ENCODE results near the gene TMEM74B. TPM values are rescaled to one million over a fixed set of nuclear protein-coding genes. Genes with fewer than 3 reads are reported as not detected.

Gene TMEM74B
- total RNA-seq, 1 experiment from 2014 or later: 4.9 TPM

- H3K9me3 ChIP-seq (ENCODE audit: control insufficient read depth, low read depth, low read length): no peaks in the 10 kb centered on the region
- no peaks in the 10 kb centered on the region; a peak in 1 of 4 replicates for H3K4me1 Mint-ChIP-seq
- no peak overlapping the region for H3K56ac ChIP-seq (ENCODE audit: insufficient read length, low read depth, low read length)
- no peaks in the 10 kb centered on the region for H3K79me1 ChIP-seq (ENCODE audit: insufficient read depth, low read depth, low read length, poor library complexity, severe bottlenecking)
- H3K23me2 ChIP-seq (ENCODE audit: insufficient read length, low read depth, low read length, poor library complexity, severe bottlenecking): no peaks in the 10 kb centered on the region
- no peak overlapping the region for H4K5ac ChIP-seq (ENCODE audit: insufficient read length, low read depth, low read length)
- H2AFZ ChIP-seq (ENCODE audit: low read length): no peak overlapping the region
- no peaks in the 10 kb centered on the region for H4K20me1 ChIP-seq (ENCODE audit: control insufficient read depth, insufficient read depth, insufficient read length)
- no peaks in the 10 kb centered on the region for H3K4me1 ChIP-seq (ENCODE audit: insufficient read depth, low read length)
- no peak overlapping the region for H3T11ph ChIP-seq (ENCODE audit: low read length)
- H3K36me3 Mint-ChIP-seq (ENCODE audit: insufficient read depth in 1 of 3, low read depth in 3 of 3): no peaks in the 10 kb centered on the region
- H3K27ac Mint-ChIP-seq: no peak overlapping the region
- peaks cover 21% of the 10 kb centered on the region for H3K27me3 Mint-ChIP-seq (ENCODE audit: low read depth)
- no peak overlapping the region for H3K4me3 Mint-ChIP-seq
- H3K4me2 ChIP-seq (ENCODE audit: insufficient read depth, insufficient read length, low read length): no peak overlapping the region
- no peak for TF ChIP-seq CTCF (conservative IDR thresholded peaks at IDR 0.05)
- H2BK120ac ChIP-seq (ENCODE audit: low read depth, low read length, poor library complexity, severe bottlenecking): no peak overlapping the region
- no peak overlapping the region for H2AK5ac ChIP-seq (ENCODE audit: insufficient read length, low read length)
- no peak overlapping the region for H3K9ac ChIP-seq (ENCODE audit: extremely low read depth, insufficient read length, low read length)
- no peak overlapping the region for H2BK12ac ChIP-seq (ENCODE audit: insufficient read length, low read depth, low read length)
- H3K79me2 ChIP-seq (ENCODE audit: insufficient read depth, low read length): no peaks in the 10 kb centered on the region
- no peak overlapping the region for H3K18ac ChIP-seq (ENCODE audit: insufficient read length, low read depth, low read length)
- no peak overlapping the region for H2BK15ac ChIP-seq (ENCODE audit: low read depth, low read length)
- no peak overlapping the region for H3K23ac ChIP-seq (ENCODE audit: insufficient read length, low read depth, low read length)
- no peak overlapping the region for H2BK20ac ChIP-seq (ENCODE audit: low read depth, low read length, poor library complexity, severe bottlenecking)
- H3K14ac ChIP-seq (ENCODE audit: insufficient read depth, low read length): no peak overlapping the region
- no peak overlapping the region for H3K27ac ChIP-seq (ENCODE audit: insufficient read length, low read depth, low read length)
- no peak overlapping the region for H4K8ac ChIP-seq (replicated peaks; ENCODE audit: insufficient read length, low read depth, low read length)
- no peak overlapping the region for H2BK5ac ChIP-seq (ENCODE audit: insufficient read length, low read length)
- peaks cover 3% of the 10 kb centered on the region; the same call in 1 of the 2 replicates for H3K27me3 ChIP-seq (ENCODE audit: insufficient read depth, low read length)
- no CpG with 5 or more reads among the region's 5 CpGs for WGBS (ENCODE audit: extremely low coverage, insufficient read length, low lambda C conversion rate)
- H4K91ac ChIP-seq (ENCODE audit: insufficient read length, low read depth, low read length): no peak overlapping the region
- DNase-seq: no peak
- no peak overlapping the region for H3K4ac ChIP-seq (ENCODE audit: low read depth, low read length)
- peaks cover 0 to 3% of the 10 kb centered on the region in 2 experiments; a peak in 1 of 5 replicates for H3K9me3 Mint-ChIP-seq
Observed at GRCh38 chr20:1198751-1199150, 14.0 kb upstream of the TMEM74B start.

Data from H9 (cell line).